Esophagus (tissue), 2 donors: ENCODE results near the gene IFTAP. TPM values are rescaled to one million over a fixed set of nuclear protein-coding genes. Genes with fewer than 3 reads are reported as not detected.
"Not testable (repeated sequence)": the region's sequence is repeated elsewhere in the genome, so short reads cannot be mapped to it uniquely, and the experiment has no call there.

ENCODE experiments used
- H3K27ac ChIP-seq, 2 donors: one replicate each; pipeline ENCODE4 v1.5.1; 2013; ENCODE audit warnings: low read depth in 2 of 2, mild to moderate bottlenecking in 2 of 2, inconsistent platforms in 1 of 2, low read length in 1 of 2, moderate library complexity in 1 of 2
- H3K27me3 ChIP-seq, 2 donors: one replicate each; pipeline ENCODE4 v1.6.1; 2013; ENCODE audit warnings: low read length in 2 of 2, control low read depth in 1 of 2, mild to moderate bottlenecking in 1 of 2; ENCODE audit not compliant: insufficient read depth in 2 of 2, control insufficient read depth in 1 of 2
- H3K36me3 ChIP-seq, 2 donors: one replicate each; pipeline ENCODE4 v1.6.1; 2013; ENCODE audit warnings: low read length in 1 of 2; ENCODE audit not compliant: control insufficient read depth in 2 of 2, insufficient read depth in 2 of 2
- H3K4me1 ChIP-seq, 2 donors: one replicate each; pipeline ENCODE4 v1.6.1; 2013; ENCODE audit warnings: low read length in 1 of 2; ENCODE audit not compliant: control insufficient read depth in 2 of 2, insufficient read depth in 2 of 2
- H3K4me3 ChIP-seq, 2 donors: one replicate each; pipeline ENCODE4 v1.5.1; 2013; ENCODE audit warnings: low read length in 2 of 2, mild to moderate bottlenecking in 2 of 2, low read depth in 1 of 2, moderate library complexity in 1 of 2
- H3K9me3 ChIP-seq, 2 donors: one replicate each; pipeline ENCODE4 v1.6.1; 2013; ENCODE audit warnings: mild to moderate bottlenecking in 2 of 2, low read depth in 1 of 2, low read length in 1 of 2, moderate library complexity in 1 of 2; ENCODE audit not compliant: control insufficient read depth in 2 of 2, insufficient read depth in 1 of 2
- WGBS, 2 donors: extraction: QIAGEN DNeasy Blood & Tissue Kit; methylation state at CpG; one replicate each; pipeline ENCODE4 v1.1.7; 2013; 5-methylcytosine and 5-hydroxymethylcytosine counted together
- polyA plus RNA-seq, 2 donors: library from polyadenylated mRNA; stranded (reverse); fragments of 200-250 nt; gene quantifications; one replicate each; pipeline ENCODE4 v1.2.3, GENCODE V29; 2013
- donor health status: healthy with polysubstance abuse.
- donor health status: Bipolar disorder and iron deficiency.

IFTAP gene, protein sequence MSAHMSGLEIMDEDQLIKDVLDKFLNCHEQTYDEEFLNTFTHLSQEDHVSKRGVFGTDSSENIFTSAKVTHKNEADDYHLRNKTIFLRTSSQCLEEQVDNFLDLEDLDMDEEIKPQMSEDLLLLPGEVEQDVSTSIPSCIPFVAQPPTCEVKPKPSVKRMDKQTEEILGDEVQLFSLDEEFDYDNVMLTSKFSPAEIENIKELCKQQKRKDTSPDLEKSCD
- polyA plus RNA-seq = 10 to 100 TPM; 10.6 to 11.9 TPM

DNA sequence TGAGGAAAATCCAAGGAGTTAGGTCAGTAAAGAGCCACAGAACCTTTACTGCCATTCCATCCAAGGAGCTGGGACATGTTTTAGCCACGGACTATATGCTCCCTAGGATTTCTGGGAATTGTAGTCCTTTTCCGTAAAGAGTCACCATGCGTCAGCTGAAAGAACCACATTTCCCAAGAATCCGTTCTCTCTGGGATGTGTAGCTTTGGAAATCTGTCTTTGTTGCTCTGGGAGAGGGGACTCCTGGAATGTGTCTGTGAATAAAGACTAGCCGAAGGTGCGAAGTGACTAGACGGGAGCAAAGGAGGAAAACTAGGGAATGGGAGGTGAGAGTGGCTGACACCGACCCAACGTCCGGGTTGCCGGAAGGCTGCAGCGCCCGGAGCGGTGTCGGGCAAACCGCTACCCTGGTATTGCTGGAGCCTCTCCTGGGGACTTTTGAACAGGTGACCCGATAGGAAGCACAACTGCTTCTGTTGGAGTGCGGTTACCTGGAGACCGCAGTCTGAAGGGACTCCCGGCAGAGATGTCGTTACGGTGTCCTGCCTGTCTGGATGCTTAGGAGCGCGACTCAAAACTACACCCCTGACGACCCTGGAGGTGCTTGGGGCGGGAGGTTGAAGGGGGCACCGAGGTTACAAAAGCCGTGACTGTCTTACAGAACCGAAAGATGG lies at the start of gene IFTAP:
Gene IFTAP, plus strand, starts transcription at position 187 of the 674 bp plus-strand sequence. CDS start 15,602 bp downstream, outside the sequence.
- Histone ChIP-seq H3K27ac (peak within 1 kb of the TSS in 1 of 2 donors; percentile 47), H3K9me3 (no peaks in the 10 kb centered on the region), H3K4me3 (peak within 1 kb of the TSS; percentile 69 to 96), H3K36me3 (no peaks in the 10 kb centered on the region), H3K4me1 (no peaks in the 10 kb centered on the region), H3K27me3 (peaks cover 2 to 5% of the 10 kb centered on the region in 2 donors)
- 1% methylated on average over 29 of the region's 29 CpGs for WGBS, 2 donors

DNA sequence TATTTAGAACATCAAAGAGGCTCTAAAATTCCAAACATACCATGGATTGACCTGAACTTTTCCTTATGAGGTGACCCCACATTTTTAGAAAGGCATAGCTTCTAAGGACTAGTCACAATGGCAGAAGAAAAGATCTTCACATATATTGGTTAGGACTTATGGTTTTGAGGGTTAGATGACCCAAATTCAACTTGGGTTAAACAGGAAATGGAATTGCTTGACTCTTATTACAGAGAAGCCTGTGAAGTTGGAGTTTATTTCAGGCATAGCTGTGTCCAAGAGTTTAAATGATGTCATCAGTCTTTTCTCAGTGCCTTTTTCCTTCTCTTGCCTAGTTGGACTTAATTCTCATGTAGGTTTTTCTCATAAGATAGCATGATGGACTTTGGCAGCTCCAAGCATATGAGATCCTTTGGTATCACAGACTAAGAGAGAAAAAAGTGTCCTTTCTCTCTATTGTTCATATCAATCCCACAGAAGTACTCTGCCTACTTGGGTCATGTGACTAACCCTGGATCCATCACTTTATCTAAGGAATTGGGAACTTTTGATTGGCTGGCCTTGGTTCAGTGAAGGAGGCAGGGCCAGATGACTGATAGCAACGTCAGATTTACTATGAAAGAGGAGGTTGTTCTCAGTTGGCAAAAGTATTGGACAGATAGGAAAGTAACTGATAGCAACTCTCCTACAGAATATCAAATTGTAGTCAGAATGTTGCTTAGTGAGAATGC lies 43.8 kb upstream of the IFTAP start:
- no peaks in the 10 kb centered on the region for H3K27me3 ChIP-seq

DNA sequence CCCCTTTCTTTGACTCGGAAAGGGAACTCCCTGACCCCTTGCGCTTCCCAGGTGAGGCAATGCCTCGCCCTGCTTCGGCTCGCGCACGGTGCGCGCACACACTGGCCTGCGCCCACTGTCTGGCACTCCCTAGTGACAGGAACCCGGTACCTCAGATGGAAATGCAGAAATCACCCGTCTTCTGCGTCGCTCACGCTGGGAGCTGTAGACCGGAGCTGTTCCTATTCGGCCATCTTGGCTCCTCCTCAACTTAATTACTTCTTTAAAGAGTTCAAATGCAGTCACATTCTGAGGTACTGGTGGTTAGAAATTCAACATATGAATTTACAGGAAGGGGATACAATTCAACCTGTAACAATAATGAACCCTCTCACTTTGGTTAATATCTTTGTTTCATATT lies 36.9 kb upstream of the IFTAP start:
- H3K27me3 ChIP-seq, H3K36me3 ChIP-seq, H3K9me3 ChIP-seq, H3K27ac ChIP-seq, H3K4me3 ChIP-seq, H3K4me1 ChIP-seq: not testable (repeated sequence)
- WGBS, 2 donors = 91 to 98% methylated on average over 14 to 15 of the region's 17 CpGs

More for the DNA sequence above, 43.8 kb upstream of the IFTAP start:
- Histone ChIP-seq H3K4me3 (no peak overlapping the region), H3K9me3 (no peaks in the 10 kb centered on the region), H3K27ac (no peak overlapping the region), H3K36me3 (no peaks in the 10 kb centered on the region), H3K4me1 (no peaks in the 10 kb centered on the region)
- WGBS, 2 donors = 36 to 48% methylated on average over 1 of the region's 1 CpG

DNA sequence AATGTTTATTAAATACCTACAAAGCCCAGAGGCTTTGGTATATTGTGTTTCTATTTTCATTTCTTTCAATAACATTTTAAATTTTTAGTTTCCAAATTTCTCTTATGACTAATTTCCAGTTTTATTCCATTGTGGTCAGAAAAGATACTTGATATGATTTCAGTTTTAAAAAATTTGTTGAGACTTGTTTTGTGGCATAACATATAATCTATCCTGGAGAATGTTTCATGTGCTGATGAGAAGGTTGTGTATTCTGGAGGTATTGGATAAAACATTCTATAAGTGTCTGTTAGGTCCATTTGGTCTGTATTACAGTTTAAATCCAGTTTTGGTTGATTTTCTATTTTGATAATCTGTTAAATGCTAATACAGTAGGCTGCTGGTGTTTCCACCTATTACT lies 36.3 kb upstream of the IFTAP start:
- H3K4me1 ChIP-seq = no peaks in the 10 kb centered on the region
- no peaks in the 10 kb centered on the region for H3K27me3 ChIP-seq
- no peak overlapping the region for H3K27ac ChIP-seq
- no peaks in the 10 kb centered on the region for H3K9me3 ChIP-seq
- no peak overlapping the region for H3K4me3 ChIP-seq
- H3K36me3 ChIP-seq = no peaks in the 10 kb centered on the region

DNA sequence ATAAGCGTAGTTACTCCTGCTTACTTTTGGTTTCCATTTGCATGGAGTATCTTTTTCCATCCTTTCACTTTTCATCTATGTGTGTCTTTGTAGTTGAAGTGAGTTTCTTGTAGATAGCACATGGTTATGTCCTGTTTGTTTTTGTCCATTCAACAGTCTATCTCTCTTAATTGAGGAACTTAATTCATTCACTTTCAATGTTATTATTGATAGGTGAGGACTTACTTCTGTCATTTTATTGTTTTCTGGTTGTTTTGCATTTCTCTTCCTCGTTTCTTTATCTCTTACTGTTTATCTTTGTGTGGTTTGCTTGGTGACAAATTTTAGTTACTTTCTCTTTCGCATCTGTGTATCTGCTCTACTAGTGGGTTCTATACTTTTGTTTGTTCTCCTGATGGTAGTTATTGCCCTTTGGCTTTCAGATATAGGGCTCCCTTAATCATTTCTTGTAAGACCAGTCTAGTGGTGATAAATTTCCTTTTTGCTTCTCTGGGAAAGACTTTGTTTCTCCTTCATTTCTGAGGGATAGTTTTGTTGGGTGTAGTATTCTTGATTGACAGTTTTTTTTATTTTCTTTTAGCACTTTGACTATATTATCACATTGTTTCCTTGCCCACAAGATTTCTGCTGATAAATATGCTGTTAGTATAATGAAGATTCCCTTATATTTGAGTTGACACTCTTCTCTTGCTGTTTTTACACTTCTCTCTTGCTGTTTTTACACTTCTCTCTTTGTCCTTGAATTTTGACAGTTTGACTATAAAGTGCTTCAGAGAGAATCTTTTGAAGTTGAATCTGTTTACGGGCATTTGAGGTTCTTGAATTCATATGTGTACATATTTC lies 35.5 kb upstream of the IFTAP start:
- no peak overlapping the region for H3K4me3 ChIP-seq
- whole genome bisulfite sequencing, 2 donors = 60 to 65% methylated on average over 4 of the region's 4 CpGs

DNA sequence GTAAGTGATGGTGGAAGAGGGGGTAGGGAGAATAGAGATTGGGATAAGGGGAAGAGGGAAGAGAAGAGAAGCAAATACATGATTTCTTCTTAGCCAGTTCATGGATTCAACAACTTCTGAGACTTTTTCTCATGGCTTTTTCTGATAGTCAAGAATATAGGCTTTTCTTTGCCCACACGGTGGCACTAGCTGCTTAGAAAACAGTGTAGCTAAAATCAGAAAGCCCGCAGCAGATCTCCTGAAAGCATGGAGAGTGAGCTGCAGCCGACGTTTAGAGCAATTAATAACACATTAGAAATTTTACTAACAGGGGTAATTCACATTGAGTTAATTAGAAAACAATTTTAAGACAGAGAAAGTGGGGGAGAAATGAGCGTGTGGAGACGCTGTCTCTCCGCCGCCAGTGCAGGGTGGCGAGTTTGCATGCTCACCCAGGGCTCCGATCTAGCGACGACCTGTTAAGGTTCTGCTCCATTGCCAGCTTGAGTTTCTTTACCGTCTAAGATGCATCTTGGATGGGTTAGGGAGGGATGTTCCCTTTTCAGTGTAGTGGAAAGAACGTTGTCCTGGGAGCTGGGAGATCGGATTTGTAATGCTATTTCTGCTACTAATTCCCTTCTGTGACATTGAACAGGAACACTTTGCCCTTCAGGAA lies 29.8 kb upstream of the IFTAP start:
- Histone ChIP-seq H3K4me3 (peak overlapping the region; percentile 8 to 31), H3K4me1 (no peaks in the 10 kb centered on the region), H3K36me3 (no peaks in the 10 kb centered on the region), H3K27ac (no peak overlapping the region), H3K27me3 (no peaks in the 10 kb centered on the region), H3K9me3 (no peaks in the 10 kb centered on the region)
- WGBS, 2 donors = 4 to 5% methylated on average over 15 of the region's 15 CpGs

More for the DNA sequence above, 35.5 kb upstream of the IFTAP start:
- no peaks in the 10 kb centered on the region for H3K4me1 ChIP-seq
- no peaks in the 10 kb centered on the region for H3K36me3 ChIP-seq
- no peak overlapping the region for H3K27ac ChIP-seq
- no peaks in the 10 kb centered on the region for H3K27me3 ChIP-seq
- H3K9me3 ChIP-seq = no peaks in the 10 kb centered on the region

DNA sequence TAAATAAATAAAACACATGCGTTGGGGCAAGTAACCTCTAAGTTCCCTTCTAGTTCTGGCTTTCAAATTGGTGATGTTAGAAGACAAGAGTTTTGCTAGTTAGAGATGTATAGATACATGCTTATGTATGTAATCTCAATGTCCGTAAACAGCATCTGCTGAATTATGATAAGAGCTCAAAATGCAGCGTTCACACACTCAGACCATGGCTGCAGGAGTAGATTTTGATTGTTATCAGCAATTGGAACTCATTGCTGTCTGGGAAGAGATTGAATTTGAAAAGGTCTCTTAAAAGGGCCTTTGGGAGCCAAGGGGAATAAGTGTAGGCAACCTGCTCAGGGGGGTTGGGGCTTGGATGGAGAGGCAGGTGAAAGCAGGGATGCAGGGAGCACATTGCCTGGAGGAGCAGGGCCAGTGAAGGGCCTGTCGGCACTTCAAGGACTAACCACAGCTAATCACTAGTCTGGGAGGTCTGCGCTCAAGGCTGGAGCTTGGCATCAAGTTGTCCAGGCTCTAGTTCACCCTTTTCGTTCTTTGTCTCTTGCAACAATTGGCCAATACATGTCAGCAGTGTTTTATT lies 29.2 kb upstream of the IFTAP start:
- peak overlapping the region in 1 of 2 donors; percentile 31 for H3K4me3 ChIP-seq

DNA sequence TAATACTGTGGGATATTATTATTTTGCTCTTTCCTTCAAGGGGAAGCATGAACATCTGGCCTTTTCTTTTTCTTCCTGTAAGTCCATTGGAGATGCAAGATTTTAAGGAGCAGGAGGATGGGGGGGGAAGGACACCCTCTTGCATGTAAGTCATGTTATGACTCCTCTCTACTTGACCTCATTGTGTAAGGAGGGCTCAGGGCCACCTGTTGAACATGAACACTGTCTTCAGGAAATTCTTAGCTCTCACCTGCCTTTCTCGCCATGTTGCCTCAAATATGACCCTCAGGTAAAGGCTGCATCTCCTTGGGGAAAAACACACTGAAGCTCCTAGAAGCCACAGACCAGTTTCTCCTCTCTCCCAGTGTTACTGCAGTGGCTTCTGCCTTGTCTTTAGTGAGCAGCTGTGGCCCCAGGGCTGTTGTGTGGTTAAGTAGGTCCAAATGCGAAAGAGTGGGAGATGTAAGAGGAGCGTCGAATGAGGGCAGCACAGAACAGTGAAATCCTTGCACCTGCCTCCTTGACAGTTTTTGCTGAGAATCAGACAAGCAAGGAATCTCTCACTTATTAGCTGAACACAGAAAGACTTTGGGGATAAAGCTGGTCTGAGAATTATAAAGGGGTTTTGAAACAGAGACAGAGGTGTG lies 27.8 kb upstream of the IFTAP start:
- H3K36me3 ChIP-seq = no peaks in the 10 kb centered on the region
- 84 to 90% methylated on average over 4 of the region's 4 CpGs for WGBS, 2 donors
- no peak overlapping the region for H3K27ac ChIP-seq
- no peaks in the 10 kb centered on the region for H3K4me1 ChIP-seq
- no peaks in the 10 kb centered on the region for H3K9me3 ChIP-seq
- no peaks in the 10 kb centered on the region for H3K27me3 ChIP-seq
- no peak overlapping the region for H3K4me3 ChIP-seq

More for the DNA sequence above, 29.2 kb upstream of the IFTAP start:
- Histone ChIP-seq H3K27me3 (no peaks in the 10 kb centered on the region), H3K9me3 (no peaks in the 10 kb centered on the region), H3K4me1 (no peaks in the 10 kb centered on the region), H3K36me3 (no peaks in the 10 kb centered on the region), H3K27ac (no peak overlapping the region)
- 69 to 72% methylated on average over 6 of the region's 6 CpGs for WGBS, 2 donors
